SK-N-SH (cell line): Measurements from ENCODE around the gene PER1.

Experiments
- EP300 ChIP-seq, 2 experiments: IDR thresholded peaks; 2 replicates each; pipeline versions ENCODE4 v1.4.0 to v1.6.1; 2012; ENCODE audit warnings: borderline replicate concordance in 1 of 2, low read depth in 1 of 2, low read length in 1 of 2
- JUND ChIP-seq: IDR thresholded peaks from 2 replicates; pipeline ENCODE4 v1.4.0; 2012
- MXI1 ChIP-seq: IDR thresholded peaks from 2 replicates; pipeline ENCODE4 v1.6.1; 2012; ENCODE audit warnings: mild to moderate bottlenecking, low read depth, low read length, improper control_type of control experiment
- NFIC ChIP-seq: IDR thresholded peaks from 2 replicates; pipeline ENCODE4 v1.4.0; 2012; ENCODE audit warnings: borderline replicate concordance
- NRF1 ChIP-seq: IDR thresholded peaks from 2 replicates; pipeline ENCODE4 v1.6.1; 2012; ENCODE audit warnings: low read depth, mild to moderate bottlenecking, low read length
- RAD21 ChIP-seq: IDR thresholded peaks from 2 replicates; pipeline ENCODE4 v1.6.1; 2012; ENCODE audit warnings: mild to moderate bottlenecking, low read length
- SIN3A ChIP-seq: IDR thresholded peaks from 2 replicates; pipeline ENCODE4 v1.6.1; 2012; ENCODE audit warnings: low read depth, mild to moderate bottlenecking, low read length, moderate library complexity, borderline replicate concordance
- SMC3 ChIP-seq: IDR thresholded peaks from 2 replicates; pipeline ENCODE4 v1.6.1; 2012; ENCODE audit warnings: low read depth, low read length, improper control_type of control experiment
- TAF1 ChIP-seq: IDR thresholded peaks from 2 replicates; pipeline ENCODE4 v1.6.1; 2012; ENCODE audit warnings: low read depth, mild to moderate bottlenecking, low read length, moderate library complexity, borderline replicate concordance
- TF ChIP-seq, protein P1 (sequence below): IDR thresholded peaks from 2 replicates; pipeline ENCODE4 v1.6.1; 2012; ENCODE audit warnings: mild to moderate bottlenecking, low read depth, low read length, moderate library complexity
- TF ChIP-seq, protein P2 (sequence below): fragments of 200-600 bp; sonication (generic); IDR thresholded peaks from 2 replicates; pipeline ENCODE4 v1.6.1; 2017; ENCODE audit warnings: antibody characterized with exemption, mild to moderate bottlenecking, moderate library complexity
- TF ChIP-seq, protein P3 (sequence below): fragments of 150-350 bp; IDR thresholded peaks from 2 replicates; pipeline ENCODE4 v1.6.1; 2017; ENCODE audit warnings: antibody characterized with exemption, low read length, low read depth, borderline replicate concordance

DNA sequence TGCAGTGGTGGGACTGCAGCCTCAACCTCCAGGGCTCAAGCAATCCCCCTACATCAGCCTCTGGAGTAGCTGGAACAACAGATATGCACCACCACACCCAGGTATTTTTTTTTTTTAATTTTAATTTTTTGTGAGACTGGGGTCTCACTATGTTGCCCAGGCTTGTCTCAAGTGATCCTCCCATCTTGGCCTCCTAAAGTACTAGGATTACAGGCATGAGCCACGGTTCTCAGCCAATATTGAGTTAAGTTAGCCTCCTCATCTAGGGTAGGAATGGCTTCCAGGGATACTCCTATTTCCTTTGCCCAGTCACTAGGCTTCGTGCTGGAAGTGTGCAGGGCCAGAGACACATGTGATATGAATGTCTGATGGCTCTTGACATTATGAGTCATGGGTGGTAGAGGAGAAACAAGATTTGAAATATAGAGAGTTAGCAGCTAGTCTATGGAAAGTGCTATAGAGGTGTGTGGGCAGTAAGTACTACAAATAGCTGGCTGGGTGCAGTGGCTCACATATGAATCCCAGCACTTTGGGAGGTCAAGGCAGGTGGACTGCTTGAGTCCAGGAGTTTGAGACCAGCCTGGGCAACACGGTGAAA, 20.3 kb downstream of the PER1 start:
- no peak for TF ChIP-seq MXI1
- no peak for TF ChIP-seq EP300 (IDR thresholded peaks at IDR 0.05; ENCODE audit: borderline replicate concordance in 1 of 2, low read depth in 1 of 2, low read length in 1 of 2)
- TF ChIP-seq, protein P1, sequence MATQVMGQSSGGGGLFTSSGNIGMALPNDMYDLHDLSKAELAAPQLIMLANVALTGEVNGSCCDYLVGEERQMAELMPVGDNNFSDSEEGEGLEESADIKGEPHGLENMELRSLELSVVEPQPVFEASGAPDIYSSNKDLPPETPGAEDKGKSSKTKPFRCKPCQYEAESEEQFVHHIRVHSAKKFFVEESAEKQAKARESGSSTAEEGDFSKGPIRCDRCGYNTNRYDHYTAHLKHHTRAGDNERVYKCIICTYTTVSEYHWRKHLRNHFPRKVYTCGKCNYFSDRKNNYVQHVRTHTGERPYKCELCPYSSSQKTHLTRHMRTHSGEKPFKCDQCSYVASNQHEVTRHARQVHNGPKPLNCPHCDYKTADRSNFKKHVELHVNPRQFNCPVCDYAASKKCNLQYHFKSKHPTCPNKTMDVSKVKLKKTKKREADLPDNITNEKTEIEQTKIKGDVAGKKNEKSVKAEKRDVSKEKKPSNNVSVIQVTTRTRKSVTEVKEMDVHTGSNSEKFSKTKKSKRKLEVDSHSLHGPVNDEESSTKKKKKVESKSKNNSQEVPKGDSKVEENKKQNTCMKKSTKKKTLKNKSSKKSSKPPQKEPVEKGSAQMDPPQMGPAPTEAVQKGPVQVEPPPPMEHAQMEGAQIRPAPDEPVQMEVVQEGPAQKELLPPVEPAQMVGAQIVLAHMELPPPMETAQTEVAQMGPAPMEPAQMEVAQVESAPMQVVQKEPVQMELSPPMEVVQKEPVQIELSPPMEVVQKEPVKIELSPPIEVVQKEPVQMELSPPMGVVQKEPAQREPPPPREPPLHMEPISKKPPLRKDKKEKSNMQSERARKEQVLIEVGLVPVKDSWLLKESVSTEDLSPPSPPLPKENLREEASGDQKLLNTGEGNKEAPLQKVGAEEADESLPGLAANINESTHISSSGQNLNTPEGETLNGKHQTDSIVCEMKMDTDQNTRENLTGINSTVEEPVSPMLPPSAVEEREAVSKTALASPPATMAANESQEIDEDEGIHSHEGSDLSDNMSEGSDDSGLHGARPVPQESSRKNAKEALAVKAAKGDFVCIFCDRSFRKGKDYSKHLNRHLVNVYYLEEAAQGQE = no peak
- TF ChIP-seq SIN3A = no peak
- TF ChIP-seq, protein P2, sequence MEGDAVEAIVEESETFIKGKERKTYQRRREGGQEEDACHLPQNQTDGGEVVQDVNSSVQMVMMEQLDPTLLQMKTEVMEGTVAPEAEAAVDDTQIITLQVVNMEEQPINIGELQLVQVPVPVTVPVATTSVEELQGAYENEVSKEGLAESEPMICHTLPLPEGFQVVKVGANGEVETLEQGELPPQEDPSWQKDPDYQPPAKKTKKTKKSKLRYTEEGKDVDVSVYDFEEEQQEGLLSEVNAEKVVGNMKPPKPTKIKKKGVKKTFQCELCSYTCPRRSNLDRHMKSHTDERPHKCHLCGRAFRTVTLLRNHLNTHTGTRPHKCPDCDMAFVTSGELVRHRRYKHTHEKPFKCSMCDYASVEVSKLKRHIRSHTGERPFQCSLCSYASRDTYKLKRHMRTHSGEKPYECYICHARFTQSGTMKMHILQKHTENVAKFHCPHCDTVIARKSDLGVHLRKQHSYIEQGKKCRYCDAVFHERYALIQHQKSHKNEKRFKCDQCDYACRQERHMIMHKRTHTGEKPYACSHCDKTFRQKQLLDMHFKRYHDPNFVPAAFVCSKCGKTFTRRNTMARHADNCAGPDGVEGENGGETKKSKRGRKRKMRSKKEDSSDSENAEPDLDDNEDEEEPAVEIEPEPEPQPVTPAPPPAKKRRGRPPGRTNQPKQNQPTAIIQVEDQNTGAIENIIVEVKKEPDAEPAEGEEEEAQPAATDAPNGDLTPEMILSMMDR = no peak
- no peak for TF ChIP-seq JUND
- no peak for TF ChIP-seq RAD21
- TF ChIP-seq TAF1 = no peak
- TF ChIP-seq, protein P3, sequence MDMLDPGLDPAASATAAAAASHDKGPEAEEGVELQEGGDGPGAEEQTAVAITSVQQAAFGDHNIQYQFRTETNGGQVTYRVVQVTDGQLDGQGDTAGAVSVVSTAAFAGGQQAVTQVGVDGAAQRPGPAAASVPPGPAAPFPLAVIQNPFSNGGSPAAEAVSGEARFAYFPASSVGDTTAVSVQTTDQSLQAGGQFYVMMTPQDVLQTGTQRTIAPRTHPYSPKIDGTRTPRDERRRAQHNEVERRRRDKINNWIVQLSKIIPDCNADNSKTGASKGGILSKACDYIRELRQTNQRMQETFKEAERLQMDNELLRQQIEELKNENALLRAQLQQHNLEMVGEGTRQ = no peak
- TF ChIP-seq SMC3 = no peak
- TF ChIP-seq NFIC = no peak
- no peak for TF ChIP-seq NRF1
